ENCODE results near the gene GADD45A.
"Not testable (repeated sequence)": the region's sequence is repeated elsewhere in the genome, so short reads cannot be mapped to it uniquely, and the experiment has no call there.

The GADD45A gene

DNA sequence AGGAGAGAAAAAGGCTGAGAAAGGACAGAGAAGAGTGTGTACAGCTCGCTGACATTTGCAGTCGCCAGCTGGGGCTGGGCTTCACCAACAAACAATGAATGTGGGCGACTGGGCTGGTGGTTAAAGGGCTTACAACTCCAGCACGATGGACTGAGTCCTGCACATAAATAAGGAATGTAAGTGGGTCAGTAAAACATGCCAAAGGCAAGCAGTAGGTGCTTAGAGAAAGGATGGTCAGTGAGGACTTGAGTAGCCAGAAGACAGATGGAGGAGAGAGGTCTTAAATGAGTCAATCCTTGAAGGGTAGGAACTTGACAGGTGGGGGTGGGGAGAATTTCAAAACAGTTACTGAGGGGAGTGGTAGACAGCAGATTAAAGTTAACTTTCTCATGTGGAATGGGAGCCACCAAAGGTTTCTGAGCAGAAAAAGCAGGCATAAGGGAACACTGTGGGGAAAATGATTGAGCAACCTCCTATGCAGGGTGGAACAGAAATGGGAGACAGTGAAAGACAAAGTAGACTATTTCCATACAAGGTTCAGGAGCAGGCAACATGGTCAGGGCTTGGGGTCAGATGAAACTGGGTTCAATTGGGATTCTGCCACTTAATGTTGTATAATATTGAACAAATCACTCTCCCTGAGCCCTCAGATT lies 37.4 kb downstream of the GADD45A start:
- DNase-seq = no peak

DNA sequence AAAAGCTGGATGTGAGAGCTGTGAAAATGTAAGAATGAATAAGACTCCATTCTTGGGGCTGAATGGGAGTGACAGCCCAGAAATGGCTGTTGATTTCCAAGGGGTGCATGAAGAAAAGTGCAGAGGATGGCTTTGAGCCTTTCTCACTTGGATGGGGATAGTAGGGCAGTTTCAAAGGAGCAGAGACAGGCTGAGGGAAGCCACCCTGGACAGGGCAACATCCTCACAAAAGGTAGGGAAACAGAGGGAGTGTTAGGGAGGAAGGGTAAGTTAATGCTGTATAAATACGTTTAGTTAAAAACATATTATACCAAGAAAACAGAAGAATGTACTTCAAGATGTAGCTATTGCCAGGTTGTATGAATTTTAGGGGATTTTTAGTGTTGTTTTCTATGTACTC lies 38.1 kb downstream of the GADD45A start:
- no peak for DNase-seq

DNA sequence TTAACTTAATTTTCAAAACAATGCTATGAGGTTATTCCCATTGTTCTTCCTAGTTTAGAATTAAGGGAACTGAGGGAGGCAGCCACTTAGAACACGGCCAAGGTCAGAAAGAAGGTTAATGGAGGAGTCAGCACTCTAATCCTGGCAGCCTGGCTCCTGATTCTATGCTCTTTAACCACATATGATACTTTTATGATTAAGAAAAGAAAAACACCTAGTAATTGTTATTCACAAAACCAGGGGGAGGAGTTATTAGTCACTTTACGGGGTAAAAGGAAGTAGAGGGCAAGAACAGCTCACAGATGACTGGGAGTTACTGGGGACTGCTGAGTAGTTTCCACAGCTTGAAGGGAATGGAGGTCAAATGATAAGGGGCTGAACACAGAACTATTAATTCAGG lies 38.6 kb downstream of the GADD45A start:
- no peak for DNase-seq

DNA sequence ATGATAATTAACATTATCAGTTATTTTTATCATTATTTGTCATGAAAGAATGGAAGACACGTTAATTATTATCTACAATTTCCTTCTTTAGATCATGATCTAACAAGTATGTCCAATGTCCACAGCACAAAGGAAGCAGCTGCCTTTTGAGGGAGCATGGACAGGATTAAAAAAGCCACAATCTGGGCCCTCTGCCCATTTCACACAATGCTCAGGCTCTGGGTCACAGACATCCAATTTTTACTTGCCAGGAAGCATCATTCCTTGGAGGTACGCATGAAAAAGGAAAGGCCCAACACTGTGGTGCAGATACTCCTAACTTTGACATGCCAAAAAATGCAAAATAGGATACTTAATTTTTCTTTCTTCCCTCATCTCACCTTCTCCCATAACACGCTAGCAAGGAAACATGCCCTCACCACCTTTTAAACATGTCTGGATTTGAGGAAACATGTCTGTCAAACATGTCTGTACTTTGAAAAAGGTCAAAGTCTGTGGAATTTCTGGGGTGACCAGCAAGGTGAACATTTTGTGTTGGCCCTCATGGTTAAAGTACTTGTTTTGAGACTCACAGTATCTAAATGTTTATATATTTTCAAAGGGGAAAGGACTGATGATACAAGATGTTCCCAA lies 40.0 kb downstream of the GADD45A start:
- DNase-seq = peak; percentile 82

DNA sequence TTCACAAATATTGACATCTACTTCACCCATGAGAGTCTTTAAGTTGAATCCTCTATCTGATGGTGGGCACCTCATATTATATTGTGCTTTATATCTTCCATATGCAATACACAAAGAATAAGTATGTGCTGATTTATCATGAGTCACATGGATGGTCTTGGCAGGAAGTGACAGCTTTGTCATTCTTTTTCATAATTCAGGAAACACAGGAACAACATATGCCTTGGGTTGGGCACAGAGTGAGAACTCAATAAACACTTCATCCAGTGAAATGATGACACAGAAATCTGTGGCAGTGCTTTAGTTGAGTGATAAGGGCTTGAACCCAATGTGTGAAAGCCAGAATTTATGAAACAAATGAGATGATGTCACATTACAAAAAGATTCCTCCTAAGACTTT lies 41.2 kb downstream of the GADD45A start:
- no peak for DNase-seq

DNA sequence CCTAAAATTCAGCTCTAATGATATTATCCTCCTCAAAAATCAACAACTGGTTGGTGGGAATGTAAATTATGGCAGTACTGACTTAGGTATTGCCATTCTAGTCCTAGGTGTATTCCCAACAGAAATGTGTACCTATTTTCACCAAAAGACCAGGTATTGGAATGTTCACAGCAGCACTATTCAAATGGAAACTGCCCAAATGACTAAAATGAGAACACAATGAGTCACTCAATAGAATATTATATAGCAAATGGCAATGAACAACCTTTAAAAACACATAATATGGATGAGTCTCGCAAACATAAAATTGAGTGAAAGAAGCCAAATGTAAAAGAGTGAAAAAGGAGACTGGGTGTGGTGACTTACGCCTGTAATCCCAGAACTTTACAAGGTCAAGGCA lies 44.9 kb downstream of the GADD45A start:
- no peak for DNase-seq

DNA sequence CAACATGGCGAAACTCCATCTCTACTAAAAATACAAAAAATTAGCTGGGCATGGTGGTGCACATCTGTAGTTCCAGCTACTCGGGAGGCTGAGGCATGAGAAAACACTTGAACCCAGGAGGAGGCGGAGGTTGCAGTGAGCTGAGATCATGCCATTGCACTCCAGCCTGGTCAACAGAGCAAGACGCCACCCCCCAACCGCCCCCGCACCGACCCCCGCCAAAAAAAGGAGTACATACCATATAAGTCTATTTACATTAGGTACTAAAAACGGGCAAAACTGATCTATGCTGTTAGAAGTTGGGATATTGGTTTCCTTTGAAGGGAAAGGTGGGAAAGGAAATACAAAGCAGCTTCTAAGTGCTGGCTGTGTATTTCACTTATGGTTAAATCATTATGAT lies 45.3 kb downstream of the GADD45A start:
- not testable (repeated sequence) for DNase-seq

DNA sequence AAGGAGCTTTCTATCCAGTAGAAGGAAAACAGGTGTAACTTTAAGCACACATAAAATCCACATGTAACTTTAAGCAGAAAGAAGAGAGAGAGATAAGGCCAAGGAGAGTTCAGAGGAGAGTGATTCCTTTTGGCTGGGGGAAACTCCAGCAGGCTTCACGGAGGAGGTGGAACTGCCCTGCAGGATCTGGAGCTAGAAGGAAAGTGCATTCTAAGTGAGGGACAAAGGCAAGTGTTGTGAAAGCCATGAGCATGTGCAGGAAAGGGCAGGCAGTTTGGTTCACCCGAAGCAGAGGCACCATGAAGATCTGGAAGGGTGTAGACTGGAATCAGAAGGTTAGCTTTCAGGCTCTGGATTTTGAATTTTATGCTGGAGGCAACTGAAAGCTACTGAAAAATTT lies 46.3 kb downstream of the GADD45A start:
- DNase-seq = no peak

DNA sequence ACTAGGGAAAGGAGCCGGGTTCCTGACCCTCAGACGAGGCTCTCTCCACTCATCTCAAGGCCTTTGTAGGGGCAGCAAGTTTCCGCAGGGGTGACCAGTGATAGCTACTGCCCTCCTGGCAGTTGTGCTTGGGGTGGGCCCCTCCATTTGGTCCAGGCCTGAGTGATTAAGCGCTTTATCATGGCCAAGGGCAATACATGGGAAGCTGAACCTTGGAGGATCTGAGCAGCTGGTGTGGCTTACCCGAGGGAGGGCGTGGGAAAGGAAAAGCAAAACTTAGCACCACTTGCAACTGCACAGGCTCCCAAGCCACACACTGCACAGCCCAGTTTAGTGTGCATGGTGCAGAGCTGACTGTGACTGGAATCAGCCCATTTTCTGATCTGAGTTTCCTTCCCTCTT lies 47.8 kb downstream of the GADD45A start:
- DNase-seq = no peak

DNA sequence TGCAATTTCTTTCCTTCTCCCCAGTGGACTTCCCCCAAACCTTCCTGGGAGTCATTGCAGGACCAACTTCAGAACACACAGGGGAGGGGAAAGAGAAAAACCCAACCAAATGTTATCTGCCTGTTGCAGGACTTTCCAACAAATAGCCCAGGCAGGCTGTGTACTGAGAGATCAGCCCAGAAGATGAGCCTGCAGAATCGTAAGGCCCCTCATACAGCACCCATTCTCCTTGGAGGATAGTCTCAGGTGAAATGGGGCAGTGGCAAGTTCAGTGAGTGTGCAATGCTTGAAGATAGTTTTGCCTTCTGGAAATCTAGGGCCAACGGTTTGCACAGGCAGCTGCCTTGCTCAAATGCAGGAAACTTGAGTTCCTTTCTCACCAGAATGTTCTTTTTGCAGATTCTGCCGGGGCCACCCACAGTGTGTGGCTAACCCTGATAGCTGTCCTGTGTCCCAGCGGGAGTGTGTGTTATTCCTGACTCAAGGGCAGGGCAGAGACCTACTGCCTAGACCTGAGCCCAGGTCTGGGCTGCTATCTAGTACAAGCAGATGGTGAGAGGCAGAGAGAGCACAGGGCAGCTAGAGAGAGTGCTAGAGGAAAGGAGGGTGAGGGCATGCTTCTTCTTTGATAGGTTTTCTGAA lies 48.8 kb downstream of the GADD45A start:
- no peak for DNase-seq

DNA sequence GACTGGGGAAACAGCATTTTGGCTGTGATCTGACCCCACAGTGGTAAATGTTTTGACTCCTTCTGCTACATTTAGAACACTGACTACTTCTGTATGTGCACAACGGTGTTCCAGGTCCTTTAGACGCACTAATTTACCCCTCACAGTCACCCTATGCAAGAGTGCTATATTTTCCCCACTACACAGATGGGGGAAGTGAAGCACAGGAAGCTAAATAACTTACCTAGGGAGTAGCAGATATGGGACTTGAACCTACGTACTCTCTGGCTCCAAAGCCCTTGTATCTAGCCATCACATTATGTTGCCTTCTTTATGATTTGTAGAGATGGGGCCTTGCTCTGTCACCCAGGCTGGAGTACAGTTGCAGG lies 49.3 kb downstream of the GADD45A start:
- no peak for DNase-seq

DNA sequence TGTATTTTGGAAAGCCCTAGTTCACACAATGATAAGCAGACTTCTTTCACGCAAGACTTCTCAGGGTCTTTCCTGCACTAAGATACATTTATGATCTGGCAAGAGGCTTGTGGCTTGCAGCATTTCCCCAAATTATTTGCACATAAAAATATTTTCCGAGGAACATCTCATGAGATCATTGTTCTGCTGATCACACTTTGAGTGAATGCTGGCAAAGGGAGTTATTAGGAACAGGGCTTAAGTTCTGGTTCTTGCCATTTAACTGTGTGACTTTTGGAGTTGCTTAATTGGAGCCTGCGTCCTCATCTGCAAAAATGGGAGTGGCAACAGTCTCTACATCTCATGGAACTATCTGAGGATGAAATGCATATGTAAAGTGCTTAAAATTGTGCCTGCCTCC lies 50.2 kb downstream of the GADD45A start:
- no peak for DNase-seq

DNA sequence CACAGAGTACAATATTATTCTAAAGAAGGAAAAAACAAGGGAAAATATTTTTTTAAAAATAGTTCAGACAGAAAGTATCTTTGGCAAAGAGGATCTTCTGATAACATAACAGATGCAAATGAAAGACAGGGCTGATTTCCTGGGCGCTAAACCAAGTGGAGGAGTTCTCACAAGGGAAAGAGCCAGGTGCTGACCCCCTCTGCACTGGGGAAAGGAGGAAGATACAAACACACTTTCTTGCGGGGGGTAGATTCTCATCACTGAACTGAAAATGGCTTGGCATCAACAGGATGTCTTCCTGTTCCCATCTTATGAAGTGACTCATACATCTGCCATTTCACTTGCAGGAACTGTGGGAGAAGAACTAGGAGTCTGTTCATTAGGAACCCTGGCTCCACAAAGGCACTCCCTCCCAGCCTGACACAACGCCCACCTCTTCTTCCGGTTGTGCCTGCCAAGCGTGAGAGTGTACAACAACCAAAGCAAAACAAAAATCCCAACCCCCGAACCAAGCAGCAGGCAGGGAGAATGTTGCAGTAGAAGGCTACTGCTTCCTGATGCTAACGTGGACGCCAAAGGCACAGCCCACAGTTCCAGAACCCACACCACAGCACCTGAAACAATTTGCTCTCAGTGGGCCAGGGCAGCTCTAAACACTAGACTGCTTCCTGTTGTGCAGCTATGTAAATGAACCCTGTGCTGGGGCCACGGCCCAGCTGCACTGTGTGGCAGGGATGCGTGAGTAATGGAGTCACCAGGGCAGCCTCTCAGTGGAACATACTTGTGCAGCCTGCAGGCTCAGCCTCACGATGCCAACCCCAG lies 51.0 kb downstream of the GADD45A start:
- peak; percentile 81 for DNase-seq

DNA sequence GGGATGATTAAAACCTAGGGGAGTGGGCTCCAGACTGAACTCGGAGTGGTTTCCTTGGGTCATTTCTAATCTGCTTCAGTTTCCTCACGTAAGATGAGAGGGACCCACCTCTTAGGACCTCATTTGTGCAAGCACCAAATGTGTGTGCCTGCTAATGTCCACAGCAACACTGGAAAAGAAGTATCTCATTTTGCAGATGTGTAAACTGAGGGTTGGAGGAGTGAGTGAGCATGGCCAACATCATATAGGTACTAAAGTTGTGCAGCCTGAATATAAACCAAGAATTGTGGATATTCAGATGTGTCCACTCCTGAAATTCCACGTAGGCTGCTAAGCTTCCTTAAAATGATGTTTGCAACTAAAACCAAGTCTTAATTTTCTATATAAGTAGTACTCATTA lies 51.7 kb downstream of the GADD45A start:
- no peak for DNase-seq

DNA sequence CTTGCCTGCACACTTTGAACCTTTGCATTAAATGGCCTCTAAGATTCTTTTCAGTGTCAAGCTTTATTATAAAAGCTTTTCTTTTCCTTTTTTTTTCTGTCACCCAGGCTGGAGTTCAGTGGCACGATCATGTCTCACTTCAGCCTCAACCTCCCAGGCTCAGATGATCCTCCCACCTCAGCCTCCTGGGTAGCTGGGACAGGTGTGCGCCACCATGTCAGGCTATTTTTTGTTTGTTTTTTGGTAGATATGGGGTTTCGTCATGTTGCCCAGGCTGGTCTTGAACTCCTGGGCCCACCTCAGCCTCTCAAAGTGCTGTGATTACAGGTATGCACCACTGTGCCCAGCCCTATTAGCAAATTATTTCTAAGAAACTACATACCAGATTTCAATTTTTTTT lies 52.9 kb downstream of the GADD45A start:
- no peak for DNase-seq

Data from NCI-H69 (cell line).